Kidney (tissue), 14 donors: ENCODE results near the gene RBM23. TPM values are rescaled to one million over a fixed set of nuclear protein-coding genes. Genes with fewer than 3 reads are reported as not detected.

Source experiments
- DNase-seq, 5 donors: peaks; one replicate each; pipeline ENCODE4 v3.0.0-alpha.2; 2013 to 2020
- FAIRE-seq: peaks from 2 replicates; lab custom pipeline; 2012; peaks lifted over from hg19 to GRCh38; lab: Jason Lieb, UNC
- H3K27ac ChIP-seq, 2 donors: one replicate each; pipeline ENCODE4 v1.7.0; 2013; ENCODE audit warnings: low read depth in 2 of 2, low read length in 2 of 2, inconsistent platforms in 1 of 2
- H3K27me3 ChIP-seq: one replicate; pipeline ENCODE4 v1.7.1; 2013; ENCODE audit warnings: low read length, inconsistent platforms; ENCODE audit not compliant: control insufficient read depth, insufficient read depth
- H3K36me3 ChIP-seq, 3 donors: one replicate each; pipeline versions ENCODE4 v1.7.0 to v1.7.1; 2013; ENCODE audit warnings: low read length in 3 of 3, control low read depth in 1 of 3, inconsistent platforms in 1 of 3; ENCODE audit not compliant: insufficient read depth in 3 of 3, control insufficient read depth in 2 of 3
- H3K4me1 ChIP-seq, 3 donors: one replicate each; pipeline versions ENCODE4 v1.7.0 to v1.7.1; 2013; ENCODE audit warnings: low read length in 3 of 3, inconsistent platforms in 1 of 3, low read depth in 1 of 3; ENCODE audit not compliant: control insufficient read depth in 2 of 3, insufficient read depth in 2 of 3
- H3K4me3 ChIP-seq, 3 donors: one replicate each; pipeline versions ENCODE4 v1.7.0 to v1.8.1; 2013; ENCODE audit warnings: low read length in 3 of 3, control low read depth in 1 of 3, inconsistent platforms in 1 of 3
- H3K9ac ChIP-seq, 3 donors: one replicate each; pipeline versions ENCODE4 v1.7.0 to v1.7.1; 2013; ENCODE audit warnings: low read length in 3 of 3, control low read depth in 1 of 3, inconsistent platforms in 1 of 3
- H3K9me3 ChIP-seq, 3 donors: one replicate each; pipeline versions ENCODE4 v1.7.0 to v1.7.1; 2013; ENCODE audit warnings: low read length in 3 of 3, control low read depth in 1 of 3, inconsistent platforms in 1 of 3; ENCODE audit not compliant: control insufficient read depth in 2 of 3, insufficient read depth in 1 of 3
- CTCF ChIP-seq: IDR thresholded peaks from 3 replicates; pipeline ENCODE4 v1.5.1; 2012; ENCODE audit warnings: mild to moderate bottlenecking, moderate library complexity, borderline replicate concordance; ENCODE audit not compliant: insufficient read depth; ENCODE audit errors: extremely low read depth
- intact Hi-C: fragments of 100-400 bp; cut with DNase I; formaldehyde crosslinking; loops from one replicate; pipeline ENCODE4 v1.11.1; 2022
- polyA plus RNA-seq: library from polyadenylated mRNA; stranded (reverse); fragments of 350-450 nt; fragmentation: Illumina TruSeq; extraction: RNeasy Lipid Tissue Mini Kit (QIAGEN cat#74804); gene quantifications from one replicate; pipeline ENCODE4 v1.2.3, GENCODE V29; 2014; ENCODE audit warnings: low read depth, low replicate concordance; ENCODE audit not compliant: insufficient read depth
- total RNA-seq: library from RNA; stranded (reverse); fragmentation: NEBNext Ultra II Directional; extraction: Animal tissue kit (Norgen Biotek cat#: 25700); gene quantifications from one replicate; pipeline ENCODE4 v1.2.1, GENCODE V29; 2021
- donor health status: control.
- donor health status: control.
- donor health status: control.
- donor health status: control.
- donor health status: control.
- donor health status: DM: yes; HTN: yes; CAD: no.
- donor health status: Normal renal cell carcinoma (clear cell type).

RBM23 gene
- total and polyA plus RNA-seq, 2 donors from 2014 or later: 44.8 to 93.6 TPM

DNA sequence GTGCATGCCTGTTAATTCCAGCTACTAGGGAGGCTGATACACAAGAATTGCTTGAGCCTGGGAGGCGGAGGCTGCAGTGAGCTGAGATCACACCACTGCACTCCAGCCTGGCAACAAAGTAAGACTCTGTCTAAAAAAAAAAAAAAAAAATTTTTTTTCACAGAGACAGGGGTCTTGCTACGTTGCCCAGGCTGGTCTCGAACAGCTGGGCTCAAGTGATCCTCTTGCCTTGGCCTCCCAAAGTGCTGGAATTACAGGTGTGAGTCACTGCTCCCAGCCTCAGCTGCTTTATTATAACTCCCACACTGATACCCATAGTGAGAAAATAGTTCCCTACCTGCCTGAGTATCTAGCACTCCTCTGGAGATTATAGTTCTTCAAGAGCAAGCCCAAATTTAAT is 26.7 kb upstream of the RBM23 start:
- TF ChIP-seq CTCF: no peak
- Histone ChIP-seq H3K27ac (no peak overlapping the region), H3K9me3 (no peaks in the 10 kb centered on the region), H3K27me3 (no peaks in the 10 kb centered on the region), H3K4me3 (no peak overlapping the region), H3K36me3 (peaks cover 0 to 16% (median 16%) of the 10 kb centered on the region in 3 donors), H3K9ac (no peak overlapping the region), H3K4me1 (no peaks in the 10 kb centered on the region)
- DNase-seq: no peak
- intact Hi-C loops: no loop called here
- FAIRE-seq: no peak

- intact Hi-C loops: no loop called here
- TF ChIP-seq CTCF: no peak
- DNase-seq: no peak
- no peak overlapping the region for H3K9ac ChIP-seq
- H3K36me3 ChIP-seq: no peaks in the 10 kb centered on the region
- no peaks in the 10 kb centered on the region for H3K9me3 ChIP-seq
- H3K4me1 ChIP-seq: no peaks in the 10 kb centered on the region
- FAIRE-seq: no peak
- H3K27me3 ChIP-seq: no peaks in the 10 kb centered on the region
- H3K27ac ChIP-seq: no peak overlapping the region
- no peak overlapping the region for H3K4me3 ChIP-seq
These were observed 20.7 kb upstream of the RBM23 start for GRCh38 chr14:22939684-22940083.

DNA sequence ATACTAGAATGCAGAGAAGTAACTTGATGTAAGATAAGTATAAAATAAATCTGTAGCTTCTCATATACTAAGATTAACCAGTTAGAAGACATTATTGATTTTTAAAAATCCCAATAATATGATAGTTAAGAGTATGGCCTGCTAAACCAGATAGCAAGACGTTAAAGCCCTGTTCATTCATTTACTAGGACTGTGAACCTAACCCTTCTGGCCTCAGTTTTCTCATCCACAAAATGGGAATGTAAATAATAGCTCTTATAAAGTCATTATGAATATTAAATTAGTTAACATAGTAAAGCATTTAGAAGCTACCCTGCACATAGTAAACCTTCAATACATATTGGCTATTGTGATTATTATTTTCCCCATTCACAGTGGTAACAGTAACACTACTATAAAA is 16.2 kb upstream of the RBM23 start:
- Histone ChIP-seq H3K36me3 (no peaks in the 10 kb centered on the region), H3K4me3 (no peak overlapping the region), H3K27me3 (no peaks in the 10 kb centered on the region), H3K27ac (no peak overlapping the region), H3K9me3 (no peaks in the 10 kb centered on the region), H3K4me1 (no peaks in the 10 kb centered on the region), H3K9ac (no peak overlapping the region)
- FAIRE-seq: no peak
- TF ChIP-seq CTCF: no peak
- no peak for DNase-seq
- intact Hi-C loops: no loop called here

- DNase-seq: peak in 2 of 5 donors; percentile 27 to 36
- Histone ChIP-seq H3K27me3 (no peaks in the 10 kb centered on the region), H3K9me3 (no peaks in the 10 kb centered on the region), H3K27ac (no peak overlapping the region), H3K4me3 (no peak overlapping the region), H3K4me1 (peaks cover 0 to 11% (median 0%) of the 10 kb centered on the region in 3 donors), H3K36me3 (no peaks in the 10 kb centered on the region), H3K9ac (no peak overlapping the region)
- intact Hi-C loops: no loop called here
- FAIRE-seq: no peak
- no peak for TF ChIP-seq CTCF
These were observed 13.2 kb upstream of the RBM23 start for GRCh38 chr14:22932146-22932545.
